ENCODE measurements around the gene PTPRG.
"Not testable (repeated sequence)": the region's sequence is repeated elsewhere in the genome, so short reads cannot be mapped to it uniquely, and the experiment has no call there.

Gene PTPRG

DNA sequence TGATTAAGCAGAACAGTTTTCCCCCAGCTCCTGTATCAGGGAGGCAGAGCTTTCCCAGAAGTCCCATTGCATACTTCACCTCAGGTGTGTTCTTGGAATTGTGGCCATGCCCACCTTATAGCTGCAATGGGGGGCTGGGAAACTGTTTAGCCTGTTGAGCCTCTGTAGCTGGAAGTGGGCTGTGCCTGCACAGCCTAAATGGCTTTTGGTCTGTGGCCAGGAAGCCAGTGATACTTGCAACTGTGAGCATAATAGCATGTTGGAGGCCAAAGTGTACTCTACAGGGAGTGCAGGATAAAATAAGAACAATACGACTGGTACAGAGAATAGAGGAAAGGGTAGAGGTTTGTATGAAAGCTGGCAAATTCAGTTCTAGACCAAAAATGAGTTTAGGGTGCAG, 248.5 kb downstream of the PTPRG start:
- Mint-ChIP-seq H3K27ac (no peak overlapping the region), H3K9me3 (no peaks in the 10 kb centered on the region), H3K27me3 (no peaks in the 10 kb centered on the region), H3K4me1 (ENCODE audit: low read depth) (no peaks in the 10 kb centered on the region), H3K4me3 (no peak overlapping the region), H3K36me3 (ENCODE audit: low read depth) (no peaks in the 10 kb centered on the region)

GRCh38 chr3:61810953-61811497, 249.7 kb downstream of the PTPRG start:
- Mint-ChIP-seq H3K27ac (no peak overlapping the region), H3K4me1 (ENCODE audit: low read depth) (no peaks in the 10 kb centered on the region), H3K9me3 (no peaks in the 10 kb centered on the region), H3K36me3 (ENCODE audit: low read depth) (no peaks in the 10 kb centered on the region), H3K27me3 (no peaks in the 10 kb centered on the region), H3K4me3 (no peak overlapping the region)

DNA sequence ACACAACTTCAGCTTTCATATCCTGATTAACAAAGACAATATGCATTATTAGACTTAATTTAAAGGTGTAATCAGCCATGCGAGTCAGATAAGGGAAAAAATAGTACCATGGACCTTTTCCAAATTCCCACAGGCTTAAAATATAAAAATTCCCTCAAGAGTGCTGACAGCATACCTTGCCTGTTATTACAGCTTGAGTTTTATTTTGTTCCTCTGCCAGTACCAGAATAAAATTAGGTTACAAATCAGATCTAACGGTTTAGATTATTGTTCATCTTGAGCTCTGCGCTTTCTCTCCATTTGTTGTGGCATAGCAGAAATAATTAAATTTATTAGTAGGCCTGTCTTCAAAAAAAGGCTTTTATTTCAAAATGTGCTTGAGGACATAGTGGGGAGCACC, 250.3 kb downstream of the PTPRG start:
- H3K9me3 Mint-ChIP-seq = no peaks in the 10 kb centered on the region
- H3K27me3 Mint-ChIP-seq = no peaks in the 10 kb centered on the region
- H3K27ac Mint-ChIP-seq = no peak overlapping the region

DNA sequence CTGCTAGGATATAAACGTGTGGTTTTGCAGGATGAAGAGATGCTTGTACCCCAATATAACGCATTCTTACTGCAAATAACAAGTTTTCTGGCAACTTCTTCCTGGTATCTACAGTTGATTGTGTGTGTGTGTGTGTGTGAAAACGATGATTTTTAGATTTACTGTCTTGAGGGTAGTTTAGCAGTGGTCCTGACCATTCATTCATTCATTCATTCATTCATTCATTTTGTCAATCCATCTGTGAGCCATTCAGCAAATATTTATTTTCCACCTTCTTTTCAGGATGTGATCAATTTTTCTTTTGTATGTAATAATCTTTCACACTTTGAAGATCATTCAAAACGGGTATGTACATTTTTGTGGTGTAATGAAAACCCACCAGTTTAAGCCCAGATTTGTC, 250.7 kb downstream of the PTPRG start:
- Mint-ChIP-seq H3K27ac (no peak overlapping the region), H3K36me3 (ENCODE audit: low read depth) (no peaks in the 10 kb centered on the region), H3K9me3 (no peaks in the 10 kb centered on the region), H3K4me1 (ENCODE audit: low read depth) (no peaks in the 10 kb centered on the region), H3K27me3 (no peaks in the 10 kb centered on the region), H3K4me3 (no peak overlapping the region)

More for the DNA sequence above, 250.3 kb downstream of the PTPRG start:
- Mint-ChIP-seq H3K4me3 (no peak overlapping the region), H3K36me3 (ENCODE audit: low read depth) (no peaks in the 10 kb centered on the region), H3K4me1 (ENCODE audit: low read depth) (no peaks in the 10 kb centered on the region)

- Mint-ChIP-seq H3K36me3 (ENCODE audit: low read depth) (no peaks in the 10 kb centered on the region), H3K9me3 (no peaks in the 10 kb centered on the region), H3K4me1 (ENCODE audit: low read depth) (no peaks in the 10 kb centered on the region), H3K27me3 (no peaks in the 10 kb centered on the region), H3K27ac (no peak overlapping the region), H3K4me3 (no peak overlapping the region)
Observed at GRCh38 chr3:61812517-61812916, 251.1 kb downstream of the PTPRG start.

- Mint-ChIP-seq H3K36me3 (ENCODE audit: low read depth) (no peaks in the 10 kb centered on the region), H3K27ac (no peak overlapping the region), H3K9me3 (no peaks in the 10 kb centered on the region), H3K4me1 (ENCODE audit: low read depth) (no peaks in the 10 kb centered on the region), H3K27me3 (no peaks in the 10 kb centered on the region), H3K4me3 (no peak overlapping the region)
Observed at GRCh38 chr3:61813636-61814035, 252.3 kb downstream of the PTPRG start.

DNA sequence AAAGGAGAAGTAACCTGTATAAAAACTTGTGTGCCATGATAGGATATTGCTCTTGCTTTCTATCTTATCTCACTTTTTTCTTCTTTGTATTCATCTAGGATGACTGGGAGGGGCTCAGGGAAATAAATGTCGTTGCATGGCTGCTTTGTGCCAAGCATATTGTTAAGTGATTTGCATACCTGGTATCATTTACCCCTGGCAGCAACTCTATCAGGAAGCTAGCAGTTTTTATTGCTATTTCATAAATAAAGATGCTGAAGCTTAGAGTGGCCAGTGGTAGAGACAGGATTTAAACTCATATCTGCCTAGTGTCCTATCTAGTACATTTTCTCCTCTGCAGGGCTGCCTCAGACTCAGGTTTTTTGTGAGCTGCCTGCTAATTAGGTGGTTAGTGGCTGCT, 253.3 kb downstream of the PTPRG start:
- H3K36me3 Mint-ChIP-seq (ENCODE audit: low read depth) = no peaks in the 10 kb centered on the region
- H3K9me3 Mint-ChIP-seq = no peaks in the 10 kb centered on the region
- no peak overlapping the region for H3K4me3 Mint-ChIP-seq
- H3K27ac Mint-ChIP-seq = no peak overlapping the region
- H3K27me3 Mint-ChIP-seq = no peaks in the 10 kb centered on the region
- H3K4me1 Mint-ChIP-seq (ENCODE audit: low read depth) = no peaks in the 10 kb centered on the region

DNA sequence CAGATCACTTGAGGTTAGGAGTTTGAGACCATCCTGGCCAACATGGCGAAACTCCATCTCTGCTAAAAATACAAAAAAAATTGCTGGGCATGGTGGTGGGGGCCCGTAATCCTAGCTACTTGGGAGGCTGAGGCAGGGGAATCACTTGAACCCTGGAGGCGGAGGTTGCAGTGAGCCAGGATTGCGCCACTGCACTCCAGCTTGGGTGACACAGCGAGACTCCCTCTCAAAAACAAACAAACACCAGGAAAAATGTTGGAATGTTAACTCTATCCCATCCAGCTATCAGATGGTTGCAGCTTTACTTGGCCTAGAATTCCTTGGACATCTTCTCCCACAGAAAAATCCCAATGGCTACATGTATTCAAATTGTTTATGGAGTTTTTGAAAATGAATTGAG, 254.9 kb downstream of the PTPRG start:
- not testable (repeated sequence) for H3K27me3 Mint-ChIP-seq; H3K36me3 Mint-ChIP-seq (ENCODE audit: low read depth); H3K9me3 Mint-ChIP-seq; H3K4me3 Mint-ChIP-seq; H3K4me1 Mint-ChIP-seq (ENCODE audit: low read depth); H3K27ac Mint-ChIP-seq

GRCh38 chr3:61819861-61820260, 258.5 kb downstream of the PTPRG start:
- H3K9me3 Mint-ChIP-seq = no peaks in the 10 kb centered on the region
- H3K27me3 Mint-ChIP-seq = no peaks in the 10 kb centered on the region
- no peak overlapping the region for H3K4me3 Mint-ChIP-seq
- no peak overlapping the region for H3K27ac Mint-ChIP-seq
- H3K4me1 Mint-ChIP-seq (ENCODE audit: low read depth) = no peaks in the 10 kb centered on the region
- H3K36me3 Mint-ChIP-seq (ENCODE audit: low read depth) = no peaks in the 10 kb centered on the region

GRCh38 chr3:61820306-61820992, 259.1 kb downstream of the PTPRG start:
- no peak overlapping the region for H3K27ac Mint-ChIP-seq

DNA sequence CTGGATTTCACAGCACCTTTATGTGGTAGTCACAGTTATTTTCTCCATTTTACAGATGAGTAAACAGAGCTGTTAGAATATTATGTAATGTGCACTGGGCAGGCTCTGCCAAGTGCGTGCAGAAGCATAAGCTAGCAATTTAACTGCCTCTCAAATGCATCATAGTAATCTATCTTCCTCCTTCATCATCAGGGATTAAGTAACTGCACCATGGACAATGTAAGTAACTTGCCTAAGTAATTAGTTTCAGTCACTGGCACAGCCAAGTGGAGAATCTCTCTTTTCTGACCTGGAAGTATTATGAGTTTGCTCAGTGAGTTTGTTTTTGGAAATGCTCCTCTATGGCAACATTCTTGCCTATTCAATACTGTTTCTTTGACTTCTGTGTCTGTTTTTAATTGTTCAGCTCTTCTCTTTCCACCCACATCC, 260.5 kb downstream of the PTPRG start:
- H3K36me3 Mint-ChIP-seq (ENCODE audit: low read depth) = no peaks in the 10 kb centered on the region
- H3K27ac Mint-ChIP-seq = no peak overlapping the region
- no peak overlapping the region for H3K4me3 Mint-ChIP-seq
- H3K9me3 Mint-ChIP-seq = no peaks in the 10 kb centered on the region
- no peaks in the 10 kb centered on the region for H3K4me1 Mint-ChIP-seq (ENCODE audit: low read depth)
- H3K27me3 Mint-ChIP-seq = no peaks in the 10 kb centered on the region

More at GRCh38 chr3:61820306-61820992, 259.1 kb downstream of the PTPRG start:
- Mint-ChIP-seq H3K4me3 (no peak overlapping the region), H3K4me1 (ENCODE audit: low read depth) (no peaks in the 10 kb centered on the region), H3K27me3 (no peaks in the 10 kb centered on the region), H3K36me3 (ENCODE audit: low read depth) (no peaks in the 10 kb centered on the region), H3K9me3 (no peaks in the 10 kb centered on the region)

- Mint-ChIP-seq H3K4me1 (ENCODE audit: low read depth) (no peaks in the 10 kb centered on the region), H3K36me3 (ENCODE audit: low read depth) (no peaks in the 10 kb centered on the region), H3K27me3 (no peaks in the 10 kb centered on the region), H3K4me3 (no peak overlapping the region), H3K9me3 (no peaks in the 10 kb centered on the region), H3K27ac (no peak overlapping the region)
Observed at GRCh38 chr3:61822588-61822987, 261.2 kb downstream of the PTPRG start.

DNA sequence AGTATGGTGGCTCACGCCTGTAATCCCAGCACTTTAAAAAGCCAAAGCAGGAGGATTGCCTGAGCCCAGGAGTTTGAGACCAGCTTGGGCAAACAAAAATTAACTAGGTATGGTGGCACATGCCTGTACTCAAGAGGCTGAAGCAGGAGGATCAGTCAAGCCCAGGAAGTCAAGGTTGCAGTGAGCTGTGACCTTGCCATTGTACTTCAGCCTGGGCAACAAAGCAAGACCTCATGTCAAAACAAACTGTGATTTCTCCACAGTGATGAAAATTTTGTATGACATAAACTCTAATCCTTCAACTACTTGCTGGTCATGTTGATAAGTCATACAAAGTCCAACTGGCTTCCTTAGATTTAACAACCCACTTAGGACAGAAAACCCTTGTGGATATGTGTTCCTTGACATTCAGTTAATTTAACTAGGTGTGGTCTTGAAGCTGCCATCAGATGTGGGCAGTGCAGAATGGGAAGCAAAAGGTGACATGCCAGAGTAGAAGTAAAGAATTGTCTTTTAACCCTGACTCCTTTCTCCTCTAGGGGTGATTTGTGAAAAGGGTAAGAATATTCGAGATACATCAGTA, 263.3 kb downstream of the PTPRG start:
- no peaks in the 10 kb centered on the region for H3K36me3 Mint-ChIP-seq (ENCODE audit: low read depth)

DNA sequence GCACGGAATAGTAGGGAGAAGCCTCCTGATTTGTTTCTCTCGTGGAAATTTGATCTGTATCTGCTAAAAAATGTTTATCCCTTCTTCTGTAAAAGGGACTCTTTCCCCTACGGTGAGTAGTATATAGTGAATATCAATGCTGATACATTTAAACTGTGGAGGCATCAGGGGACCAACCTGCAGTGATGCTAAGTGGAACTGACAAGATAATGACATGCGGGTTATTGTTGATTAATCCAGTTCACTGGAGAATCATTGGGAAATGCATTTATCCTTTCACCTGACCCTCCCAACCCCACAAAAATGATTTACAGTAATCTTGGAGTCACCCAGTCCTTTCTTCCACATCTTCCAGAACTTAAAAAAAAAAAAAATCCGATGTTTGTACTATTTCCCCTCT, 264.8 kb downstream of the PTPRG start:
- no peaks in the 10 kb centered on the region for H3K36me3 Mint-ChIP-seq (ENCODE audit: low read depth)

More for the DNA sequence above, 263.3 kb downstream of the PTPRG start:
- Mint-ChIP-seq H3K27ac (no peak overlapping the region), H3K27me3 (no peaks in the 10 kb centered on the region), H3K9me3 (no peaks in the 10 kb centered on the region), H3K4me3 (no peak overlapping the region), H3K4me1 (ENCODE audit: low read depth) (no peaks in the 10 kb centered on the region)

DNA sequence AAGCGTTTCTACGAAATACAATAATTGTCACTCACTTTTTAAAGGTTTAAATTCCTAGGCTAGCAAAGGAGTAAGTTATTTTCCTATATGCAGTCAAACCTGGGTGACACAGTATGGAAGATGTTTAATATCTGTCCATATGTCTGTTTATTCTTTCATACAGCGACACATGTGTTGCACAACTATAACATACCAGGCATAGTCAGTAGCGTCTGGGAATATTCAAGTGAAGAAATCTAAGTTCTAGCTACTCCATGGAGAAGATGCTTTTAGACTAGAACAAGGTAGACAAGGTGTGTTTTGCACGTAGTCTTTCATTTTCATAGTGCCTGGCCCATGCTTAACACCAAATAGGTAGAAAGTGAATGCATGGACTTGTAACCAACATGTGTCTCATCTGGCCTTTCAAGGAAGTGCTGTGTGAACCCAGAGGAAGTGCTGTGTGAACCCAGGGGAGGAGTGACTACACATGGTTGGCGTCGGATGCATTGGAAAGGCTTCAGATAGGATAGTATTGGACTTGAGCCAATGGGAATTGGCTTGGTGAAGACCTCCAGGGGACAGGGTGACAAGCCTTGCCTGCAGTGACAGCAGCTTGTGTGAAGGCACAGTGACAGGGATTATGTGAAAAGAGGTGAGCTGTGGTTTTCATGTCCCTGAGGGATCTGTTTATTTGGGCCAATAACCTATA, 267.0 kb downstream of the PTPRG start:
- Mint-ChIP-seq H3K27me3 (no peaks in the 10 kb centered on the region), H3K4me1 (ENCODE audit: low read depth) (no peaks in the 10 kb centered on the region), H3K4me3 (no peak overlapping the region), H3K36me3 (ENCODE audit: low read depth) (no peaks in the 10 kb centered on the region), H3K27ac (no peak overlapping the region), H3K9me3 (no peaks in the 10 kb centered on the region)

More for the DNA sequence above, 264.8 kb downstream of the PTPRG start:
- H3K27ac Mint-ChIP-seq = no peak overlapping the region
- no peaks in the 10 kb centered on the region for H3K9me3 Mint-ChIP-seq
- no peaks in the 10 kb centered on the region for H3K27me3 Mint-ChIP-seq
- no peaks in the 10 kb centered on the region for H3K4me1 Mint-ChIP-seq (ENCODE audit: low read depth)
- H3K4me3 Mint-ChIP-seq = no peak overlapping the region
